Measurements from ENCODE around the gene DGCR2. TPM values are rescaled to one million over a fixed set of nuclear protein-coding genes. Genes with fewer than 3 reads are reported as not detected.

The DGCR2 gene
- total RNA-seq, 1 donor: 31.2 TPM

GRCh38 chr22:19136915-19137314, 14.7 kb upstream of the DGCR2 start:
- H3K4me3 ChIP-seq (ENCODE audit: low read length): no peak overlapping the region
- no peaks in the 10 kb centered on the region for H3K9me3 ChIP-seq (ENCODE audit: low read depth, low read length)
- no peaks in the 10 kb centered on the region for H3K27me3 ChIP-seq (ENCODE audit: insufficient read depth, low read length)
- no peaks in the 10 kb centered on the region for H3K4me1 ChIP-seq (ENCODE audit: insufficient read depth, low read length)

- H3K4me3 ChIP-seq (ENCODE audit: low read length): no peak overlapping the region
Measured at GRCh38 chr22:19134874-19135273, 12.7 kb upstream of the DGCR2 start.

GRCh38 chr22:19134176-19134831, 12.1 kb upstream of the DGCR2 start:
- Histone ChIP-seq H3K9me3 (ENCODE audit: low read depth, low read length) (no peaks in the 10 kb centered on the region), H3K4me3 (ENCODE audit: low read length) (no peak overlapping the region), H3K4me1 (ENCODE audit: insufficient read depth, low read length) (no peaks in the 10 kb centered on the region), H3K27me3 (ENCODE audit: insufficient read depth, low read length) (no peaks in the 10 kb centered on the region)

More at GRCh38 chr22:19134874-19135273, 12.7 kb upstream of the DGCR2 start:
- Histone ChIP-seq H3K4me1 (ENCODE audit: insufficient read depth, low read length) (no peaks in the 10 kb centered on the region), H3K27me3 (ENCODE audit: insufficient read depth, low read length) (no peaks in the 10 kb centered on the region), H3K9me3 (ENCODE audit: low read depth, low read length) (no peaks in the 10 kb centered on the region)

GRCh38 chr22:19133561-19133960, 11.3 kb upstream of the DGCR2 start:
- Histone ChIP-seq H3K4me3 (ENCODE audit: low read length) (no peak overlapping the region), H3K27me3 (ENCODE audit: insufficient read depth, low read length) (no peaks in the 10 kb centered on the region), H3K9me3 (ENCODE audit: low read depth, low read length) (no peaks in the 10 kb centered on the region), H3K4me1 (ENCODE audit: insufficient read depth, low read length) (no peaks in the 10 kb centered on the region)

- Histone ChIP-seq H3K4me1 (ENCODE audit: insufficient read depth, low read length) (no peaks in the 10 kb centered on the region), H3K9me3 (ENCODE audit: low read depth, low read length) (no peaks in the 10 kb centered on the region), H3K4me3 (ENCODE audit: low read length) (no peak overlapping the region), H3K27me3 (ENCODE audit: insufficient read depth, low read length) (no peaks in the 10 kb centered on the region)
Measured at GRCh38 chr22:19132693-19133400, 10.6 kb upstream of the DGCR2 start.

- Histone ChIP-seq H3K9me3 (ENCODE audit: low read depth, low read length) (no peaks in the 10 kb centered on the region), H3K4me3 (ENCODE audit: low read length) (no peak overlapping the region), H3K4me1 (ENCODE audit: insufficient read depth, low read length) (no peaks in the 10 kb centered on the region), H3K27me3 (ENCODE audit: insufficient read depth, low read length) (no peaks in the 10 kb centered on the region)
Measured at GRCh38 chr22:19132153-19132552, 9.9 kb upstream of the DGCR2 start.

- no peaks in the 10 kb centered on the region for H3K4me1 ChIP-seq (ENCODE audit: insufficient read depth, low read length)
- H3K4me3 ChIP-seq (ENCODE audit: low read length): no peak overlapping the region
- no peaks in the 10 kb centered on the region for H3K27me3 ChIP-seq (ENCODE audit: insufficient read depth, low read length)
- H3K9me3 ChIP-seq (ENCODE audit: low read depth, low read length): no peaks in the 10 kb centered on the region
Measured at GRCh38 chr22:19131685-19132015, 9.4 kb upstream of the DGCR2 start.

- Histone ChIP-seq H3K27me3 (ENCODE audit: insufficient read depth, low read length) (no peaks in the 10 kb centered on the region), H3K4me3 (ENCODE audit: low read length) (no peak within 1 kb of the TSS), H3K4me1 (ENCODE audit: insufficient read depth, low read length) (no peaks in the 10 kb centered on the region)
Measured at GRCh38 chr22:19130959-19131684, 8.9 kb upstream of the DGCR2 start, which contains the start of gene TSSK2. Gene TSSK2, plus strand, starts transcription at chr22:19131308. Its CDS starts 92 bp downstream, at chr22:19131400.

GRCh38 chr22:19129871-19130270, 7.7 kb upstream of the DGCR2 start:
- Histone ChIP-seq H3K4me3 (ENCODE audit: low read length) (no peak overlapping the region), H3K4me1 (ENCODE audit: insufficient read depth, low read length) (no peaks in the 10 kb centered on the region), H3K27me3 (ENCODE audit: insufficient read depth, low read length) (no peaks in the 10 kb centered on the region), H3K9me3 (ENCODE audit: low read depth, low read length) (no peaks in the 10 kb centered on the region)

More at GRCh38 chr22:19130959-19131684, 8.9 kb upstream of the DGCR2 start, which contains the start of gene TSSK2:
- H3K9me3 ChIP-seq (ENCODE audit: low read depth, low read length): no peaks in the 10 kb centered on the region

- Histone ChIP-seq H3K4me1 (ENCODE audit: insufficient read depth, low read length) (no peaks in the 10 kb centered on the region), H3K4me3 (ENCODE audit: low read length) (no peak overlapping the region), H3K27me3 (ENCODE audit: insufficient read depth, low read length) (no peaks in the 10 kb centered on the region)
Measured at GRCh38 chr22:19128946-19129727, 6.9 kb upstream of the DGCR2 start.

GRCh38 chr22:19128009-19128401, 5.8 kb upstream of the DGCR2 start:
- H3K27me3 ChIP-seq (ENCODE audit: insufficient read depth, low read length): no peaks in the 10 kb centered on the region
- no peak overlapping the region for H3K4me3 ChIP-seq (ENCODE audit: low read length)

More at GRCh38 chr22:19128946-19129727, 6.9 kb upstream of the DGCR2 start:
- no peaks in the 10 kb centered on the region for H3K9me3 ChIP-seq (ENCODE audit: low read depth, low read length)

GRCh38 chr22:19127329-19128008, 5.3 kb upstream of the DGCR2 start:
- Histone ChIP-seq H3K27me3 (ENCODE audit: insufficient read depth, low read length) (no peaks in the 10 kb centered on the region), H3K4me3 (ENCODE audit: low read length) (no peak overlapping the region), H3K4me1 (ENCODE audit: insufficient read depth, low read length) (peaks cover 4% of the 10 kb centered on the region), H3K9me3 (ENCODE audit: low read depth, low read length) (no peaks in the 10 kb centered on the region)

More at GRCh38 chr22:19128009-19128401, 5.8 kb upstream of the DGCR2 start:
- Histone ChIP-seq H3K4me1 (ENCODE audit: insufficient read depth, low read length) (peaks cover under 1% of the 10 kb centered on the region), H3K9me3 (ENCODE audit: low read depth, low read length) (no peaks in the 10 kb centered on the region)

- no peaks in the 10 kb centered on the region for H3K27me3 ChIP-seq (ENCODE audit: insufficient read depth, low read length)
- peaks cover 4% of the 10 kb centered on the region for H3K4me1 ChIP-seq (ENCODE audit: insufficient read depth, low read length)
- no peak overlapping the region for H3K4me3 ChIP-seq (ENCODE audit: low read length)
- H3K9me3 ChIP-seq (ENCODE audit: low read depth, low read length): no peaks in the 10 kb centered on the region
Measured at GRCh38 chr22:19126309-19127273, 4.4 kb upstream of the DGCR2 start.
